ENCODE measurements around the gene NFIL3.

NFIL3 gene

DNA sequence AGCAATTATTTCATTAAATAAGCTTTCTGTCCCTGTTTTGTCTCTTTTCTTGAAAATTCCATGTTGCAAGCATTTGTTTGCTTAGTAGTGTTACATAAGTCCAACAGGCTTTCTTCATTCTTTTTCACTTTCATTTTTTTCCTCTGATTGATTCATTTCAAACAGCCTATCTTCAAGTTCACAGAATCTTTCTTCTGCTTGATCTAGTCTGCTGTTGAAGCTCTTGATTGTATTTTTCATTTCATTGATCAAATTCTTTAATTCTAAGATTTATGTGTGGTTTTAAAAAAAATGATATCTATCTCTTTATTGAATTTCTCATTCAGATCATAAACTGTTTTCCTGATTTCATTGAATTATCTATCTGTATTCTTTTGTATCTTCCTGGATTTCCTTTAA lies 20.4 kb upstream of the NFIL3 start:
- no peak for DNase-seq (ENCODE audit: low read depth)
- H3K4me3 ChIP-seq (ENCODE audit: low read length): no peak overlapping the region
- TF ChIP-seq, protein P1, sequence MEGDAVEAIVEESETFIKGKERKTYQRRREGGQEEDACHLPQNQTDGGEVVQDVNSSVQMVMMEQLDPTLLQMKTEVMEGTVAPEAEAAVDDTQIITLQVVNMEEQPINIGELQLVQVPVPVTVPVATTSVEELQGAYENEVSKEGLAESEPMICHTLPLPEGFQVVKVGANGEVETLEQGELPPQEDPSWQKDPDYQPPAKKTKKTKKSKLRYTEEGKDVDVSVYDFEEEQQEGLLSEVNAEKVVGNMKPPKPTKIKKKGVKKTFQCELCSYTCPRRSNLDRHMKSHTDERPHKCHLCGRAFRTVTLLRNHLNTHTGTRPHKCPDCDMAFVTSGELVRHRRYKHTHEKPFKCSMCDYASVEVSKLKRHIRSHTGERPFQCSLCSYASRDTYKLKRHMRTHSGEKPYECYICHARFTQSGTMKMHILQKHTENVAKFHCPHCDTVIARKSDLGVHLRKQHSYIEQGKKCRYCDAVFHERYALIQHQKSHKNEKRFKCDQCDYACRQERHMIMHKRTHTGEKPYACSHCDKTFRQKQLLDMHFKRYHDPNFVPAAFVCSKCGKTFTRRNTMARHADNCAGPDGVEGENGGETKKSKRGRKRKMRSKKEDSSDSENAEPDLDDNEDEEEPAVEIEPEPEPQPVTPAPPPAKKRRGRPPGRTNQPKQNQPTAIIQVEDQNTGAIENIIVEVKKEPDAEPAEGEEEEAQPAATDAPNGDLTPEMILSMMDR (conservative IDR thresholded peaks at IDR 0.05; ENCODE audit: low read depth, low read length): no peak

DNA sequence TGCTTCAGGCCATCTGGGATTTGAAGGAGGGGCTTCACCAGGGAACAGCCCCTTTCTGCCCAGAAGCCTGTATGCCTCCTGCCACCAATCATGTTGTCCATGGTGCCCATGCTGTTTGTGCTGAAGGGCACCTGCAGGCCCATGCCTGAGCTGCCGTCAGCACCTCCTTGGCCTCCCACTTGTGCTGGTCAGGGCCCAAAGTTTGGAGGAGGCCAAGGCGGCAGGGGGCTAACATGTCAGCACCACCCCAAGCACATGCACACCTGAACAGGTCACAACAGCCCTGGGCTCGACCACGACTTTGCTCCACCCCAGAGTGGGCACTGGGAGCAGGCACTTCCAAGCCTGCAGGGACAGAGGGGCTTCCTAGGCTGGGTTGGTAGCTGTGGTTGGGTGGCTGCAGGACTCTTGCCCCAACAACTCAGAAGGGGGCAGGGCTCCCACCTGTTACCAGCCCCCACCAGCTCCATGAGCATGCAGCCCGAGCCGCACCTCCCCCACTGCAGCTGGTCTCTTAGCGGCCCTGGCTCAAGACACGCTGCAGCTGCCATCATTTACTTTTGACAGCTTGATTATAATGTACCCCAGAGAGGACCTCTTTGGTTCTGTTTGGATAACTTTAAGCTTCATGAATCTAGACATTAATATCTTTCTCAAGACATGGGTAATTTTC lies 19.8 kb upstream of the NFIL3 start:
- no peak for DNase-seq (ENCODE audit: low read depth)
- H3K4me3 ChIP-seq (ENCODE audit: low read length): no peak overlapping the region
- TF ChIP-seq, protein P1 (conservative IDR thresholded peaks at IDR 0.05; ENCODE audit: low read depth, low read length): no peak

DNA sequence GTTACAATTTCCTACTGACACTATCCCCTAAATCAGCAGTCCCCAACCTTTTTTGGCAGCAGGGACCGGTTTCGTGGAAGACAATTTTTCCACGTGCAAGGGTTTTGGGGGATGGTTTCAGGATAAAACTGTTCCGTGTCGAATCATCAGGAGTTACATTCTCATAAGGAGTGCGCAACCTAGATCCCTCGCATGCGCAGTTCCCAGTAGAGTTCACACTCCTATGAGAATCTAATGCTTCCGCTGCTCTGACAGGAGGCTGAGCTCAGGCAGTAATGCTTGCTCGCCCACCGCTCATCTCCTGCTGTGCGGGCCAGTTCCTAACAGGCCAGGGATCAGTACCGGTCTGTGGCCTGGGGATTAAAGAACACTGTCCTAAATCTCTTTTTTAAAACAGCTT lies 13.2 kb upstream of the NFIL3 start:
- no peak for DNase-seq (ENCODE audit: low read depth)

DNA sequence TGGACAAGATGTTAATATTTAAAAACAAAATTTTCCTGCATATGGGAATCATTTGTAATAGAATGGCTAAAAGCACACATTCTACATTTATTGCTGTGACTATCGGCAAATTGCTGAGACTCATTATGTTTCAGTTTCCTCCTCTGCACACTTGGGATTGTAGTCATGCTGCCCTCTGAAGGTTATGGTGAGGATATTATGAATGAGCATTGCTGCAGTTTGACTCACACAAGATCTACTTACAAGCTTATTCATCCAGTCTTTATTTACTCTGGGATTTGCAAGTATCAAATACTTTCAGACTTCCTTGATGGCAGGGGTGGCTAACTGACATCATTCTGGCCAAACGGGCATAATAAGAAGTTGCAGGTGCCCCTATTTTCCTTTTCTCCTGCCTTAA lies 9.5 kb upstream of the NFIL3 start:
- TF ChIP-seq, protein P1 (conservative IDR thresholded peaks at IDR 0.05; ENCODE audit: low read depth, low read length): peak; percentile 66
- DNase-seq (ENCODE audit: low read depth): peak; percentile 83
- H3K4me3 ChIP-seq (ENCODE audit: low read length): no peak overlapping the region

More for the DNA sequence above, 13.2 kb upstream of the NFIL3 start:
- H3K4me3 ChIP-seq (ENCODE audit: low read length): no peak overlapping the region
- TF ChIP-seq, protein P1 (conservative IDR thresholded peaks at IDR 0.05; ENCODE audit: low read depth, low read length): no peak

DNA sequence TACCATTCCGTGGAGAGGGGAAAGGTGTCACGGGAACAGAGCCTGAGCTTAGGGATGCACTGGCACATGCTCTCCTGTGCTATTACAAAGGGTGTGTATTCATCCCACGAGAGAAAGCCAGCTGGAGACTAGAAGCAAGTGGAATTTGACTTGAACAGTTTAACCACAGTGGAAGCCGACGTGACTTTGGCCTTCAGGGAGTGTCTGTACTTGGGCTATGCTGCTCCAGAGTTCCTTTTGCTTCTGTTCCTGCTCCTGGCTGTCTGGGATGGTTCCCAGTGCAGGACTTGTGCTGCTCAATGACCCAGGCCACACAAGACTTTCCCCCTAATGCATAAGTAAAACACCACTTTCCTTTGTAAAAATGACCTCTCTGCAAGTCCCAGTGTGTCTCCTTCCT lies 7.9 kb upstream of the NFIL3 start:
- H3K4me3 ChIP-seq (ENCODE audit: low read length): no peak overlapping the region
- DNase-seq (ENCODE audit: low read depth): no peak
- TF ChIP-seq, protein P1 (conservative IDR thresholded peaks at IDR 0.05; ENCODE audit: low read depth, low read length): no peak

DNA sequence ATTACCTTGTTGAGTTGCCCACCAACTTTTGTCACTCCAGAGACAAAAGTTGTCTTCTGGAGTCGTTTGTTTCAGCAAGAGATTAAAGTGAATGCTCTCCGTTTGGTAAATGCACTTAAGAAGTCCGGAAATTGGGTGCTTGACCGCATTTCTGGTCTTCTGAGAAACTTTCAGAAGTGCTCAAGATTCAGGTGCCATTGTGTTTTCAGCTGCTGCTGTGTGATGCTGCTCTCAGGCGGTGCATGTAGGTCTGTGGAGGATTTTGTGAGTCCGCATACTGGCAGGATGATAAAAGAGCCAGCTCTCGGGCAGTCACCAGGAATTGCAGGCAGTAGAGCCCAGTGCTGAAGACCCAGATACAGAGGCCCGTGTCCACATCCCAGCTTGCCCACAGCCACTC lies 5.9 kb upstream of the NFIL3 start:
- TF ChIP-seq, protein P1 (conservative IDR thresholded peaks at IDR 0.05; ENCODE audit: low read depth, low read length): no peak
- no peak for DNase-seq (ENCODE audit: low read depth)
- no peak overlapping the region for H3K4me3 ChIP-seq (ENCODE audit: low read length)

DNA sequence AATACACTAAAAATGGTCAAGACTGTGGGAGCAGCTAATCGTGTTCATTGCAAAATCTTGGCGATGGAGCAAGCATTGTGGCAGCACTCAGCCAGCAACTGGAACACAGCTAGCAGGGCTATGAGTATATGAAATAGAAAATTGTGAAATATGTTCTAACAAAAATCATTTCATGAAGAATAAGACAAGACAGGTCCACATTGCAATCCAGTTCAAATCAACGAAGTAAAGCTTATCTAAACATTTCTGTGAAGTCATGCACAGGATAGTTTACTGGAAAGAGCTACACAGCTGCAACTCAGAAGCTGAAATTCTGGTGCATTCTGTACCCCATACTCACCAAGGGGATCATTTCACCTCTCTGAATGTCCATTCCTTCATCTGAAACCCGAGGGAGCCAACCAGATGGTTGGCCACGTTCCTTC lies 5.3 kb upstream of the NFIL3 start:
- no peak for DNase-seq (ENCODE audit: low read depth)
- TF ChIP-seq, protein P1 (conservative IDR thresholded peaks at IDR 0.05; ENCODE audit: low read depth, low read length): no peak
- H3K4me3 ChIP-seq (ENCODE audit: low read length): no peak overlapping the region

Data from retinal pigment epithelial cell (primary cell).